IMR-90 (cell line): Measurements from ENCODE around the gene CXCL6. TPM values are rescaled to one million over a fixed set of nuclear protein-coding genes. Genes with fewer than 3 reads are reported as not detected.

ENCODE experiments used
- ATAC-seq: fragments of 200-7000 bp; cut with Tn5 transposase; 2 replicates; pipeline ENCODE4 v1.9.1; 2020; ENCODE audit warnings: low read depth, mild to moderate bottlenecking, moderate library complexity
- BruUV-seq: library from RNA; stranded (reverse); fragments of 400-500 nt; replicated peaks from 2 replicates; lab custom pipeline; 2021; lab: Mats Ljungman, UMichigan
- CTCF ChIA-PET: fragments of 300-600 bp; formaldehyde crosslinking; extraction: SDS; loops from one replicate; lab custom pipeline; 2021; ENCODE audit warnings: antibody characterized with exemption; lab: Yijun Ruan, JAX
- POLR2A ChIA-PET: fragments of 300-600 bp; sonication (Branson Sonifier 250); formaldehyde crosslinking; loops from one replicate; lab custom pipeline; 2022; ENCODE audit warnings: antibody characterized with exemption; ENCODE audit not compliant: unreplicated experiment; lab: Charles Lee
- DNase-seq: peaks from one replicate; pipeline ENCODE4 v3.0.0; 2013
- H2AFZ ChIP-seq: replicated peaks from 2 replicates; pipeline ENCODE3; 2013; ENCODE audit warnings: low read length, mild to moderate bottlenecking; ENCODE audit not compliant: poor library complexity
- H2AK5ac ChIP-seq: 2 replicates; pipeline ENCODE4 v1.6.1; 2013; ENCODE audit warnings: low read depth, low read length, inconsistent platforms
- H2AK9ac ChIP-seq: replicated peaks from 2 replicates; pipeline ENCODE3; 2013; ENCODE audit warnings: mild to moderate bottlenecking, low read depth, low read length, moderate library complexity; ENCODE audit not compliant: poor library complexity
- H2BK120ac ChIP-seq: 2 replicates; pipeline ENCODE4 v1.6.1; 2013; ENCODE audit warnings: low read depth, low read length, inconsistent platforms
- H2BK15ac ChIP-seq: 3 replicates; pipeline ENCODE4 v1.6.1; 2013; ENCODE audit warnings: low read depth, low read length, inconsistent platforms
- H2BK20ac ChIP-seq: 2 replicates; pipeline ENCODE4 v1.6.1; 2013; ENCODE audit warnings: low read depth, mild to moderate bottlenecking, inconsistent platforms, low read length, moderate library complexity
- H2BK5ac ChIP-seq: 2 replicates; pipeline ENCODE4 v1.6.1; 2013; ENCODE audit warnings: mild to moderate bottlenecking, low read depth, low read length, inconsistent platforms; ENCODE audit not compliant: poor library complexity, severe bottlenecking
- H3K14ac ChIP-seq: replicated peaks from 2 replicates; pipeline ENCODE4 v1.6.1; 2013; ENCODE audit warnings: low read depth, low read length, inconsistent platforms
- H3K18ac ChIP-seq: 2 replicates; pipeline ENCODE4 v1.6.1; 2013; ENCODE audit warnings: low read depth, low read length, control low read depth
- H3K23ac ChIP-seq: 2 replicates; pipeline ENCODE4 v1.6.1; 2013; ENCODE audit warnings: low read depth, low read length, inconsistent platforms
- H3K27ac ChIP-seq: 2 replicates; pipeline ENCODE4 v1.5.1; 2013; ENCODE audit warnings: mild to moderate bottlenecking, control low read depth, low read length; ENCODE audit not compliant: insufficient read depth
- H3K27me3 ChIP-seq: 2 replicates; pipeline ENCODE4 v1.6.1; 2013; ENCODE audit warnings: low read length; ENCODE audit not compliant: control insufficient read depth, insufficient read depth
- H3K36me3 ChIP-seq: 2 replicates; pipeline ENCODE4 v1.6.1; 2013; ENCODE audit warnings: low read length, mixed read lengths; ENCODE audit not compliant: control insufficient read depth, insufficient read depth
- H3K4ac ChIP-seq: 2 replicates; pipeline ENCODE4 v1.6.1; 2013; ENCODE audit warnings: low read depth, low read length, inconsistent platforms
- H3K4me1 ChIP-seq: 2 replicates; pipeline ENCODE4 v1.6.1; 2013; ENCODE audit warnings: low read length, mixed read lengths; ENCODE audit not compliant: control insufficient read depth, insufficient read depth
- H3K4me2 ChIP-seq: 2 replicates; pipeline ENCODE4 v1.6.1; 2013; ENCODE audit warnings: low read depth, mild to moderate bottlenecking, control low read depth, low read length, moderate library complexity
- H3K4me3 ChIP-seq: 2 replicates; pipeline ENCODE4 v1.5.1; 2013; ENCODE audit warnings: low read depth, mild to moderate bottlenecking, control low read depth, low read length, moderate library complexity; ENCODE audit not compliant: insufficient read depth
- H3K56ac ChIP-seq: 2 replicates; pipeline ENCODE4 v1.6.1; 2013; ENCODE audit warnings: low read length, inconsistent platforms; ENCODE audit not compliant: insufficient read depth; ENCODE audit errors: extremely low read depth
- H3K79me1 ChIP-seq, 2 experiments: 2 replicates each; pipeline ENCODE4 v1.6.1; 2013; ENCODE audit warnings: low read length in 2 of 2, inconsistent platforms in 1 of 2, low read depth in 1 of 2
- H3K9ac ChIP-seq: 2 replicates; pipeline ENCODE4 v1.6.1; 2013; ENCODE audit warnings: low read depth, low read length, control low read depth
- H3K9me1 ChIP-seq: 2 replicates; pipeline ENCODE4 v1.6.1; 2013; ENCODE audit warnings: low read length, inconsistent platforms; ENCODE audit not compliant: insufficient read depth
- H3K9me3 ChIP-seq: 2 replicates; pipeline ENCODE4 v1.6.1; 2013; ENCODE audit warnings: low read length; ENCODE audit not compliant: control insufficient read depth, insufficient read depth
- H4K20me1 ChIP-seq: 2 replicates; pipeline ENCODE4 v1.6.1; 2013; ENCODE audit warnings: low read length, inconsistent platforms; ENCODE audit not compliant: insufficient read depth
- H4K5ac ChIP-seq: 2 replicates; pipeline ENCODE4 v1.6.1; 2013; ENCODE audit warnings: mild to moderate bottlenecking, low read depth, low read length, control low read depth
- H4K8ac ChIP-seq, 2 experiments: 2 replicates each; pipeline ENCODE4 v1.6.1; 2013; ENCODE audit warnings: low read depth in 2 of 2, low read length in 2 of 2, control low read depth in 1 of 2, inconsistent platforms in 1 of 2
- H4K91ac ChIP-seq: 2 replicates; pipeline ENCODE4 v1.6.1; 2013; ENCODE audit warnings: low read depth, low read length, inconsistent platforms; ENCODE audit not compliant: insufficient read depth
- BHLHE40 ChIP-seq: fragments of 150-350 bp; IDR thresholded peaks from 2 replicates; pipeline ENCODE4 v1.6.1; 2016; ENCODE audit warnings: mild to moderate bottlenecking, low read depth, low read length
- CEBPB ChIP-seq: IDR thresholded peaks from 2 replicates; pipeline ENCODE4 v1.6.1; 2012; ENCODE audit warnings: low read depth, low read length, improper control_type of control experiment
- CHD1 ChIP-seq: IDR thresholded peaks from 2 replicates; pipeline ENCODE4 v1.6.1; 2012; ENCODE audit warnings: low read depth, low read length, improper control_type of control experiment
- CTCF ChIP-seq: conservative IDR thresholded peaks from 2 replicates; pipeline ENCODE4 v1.5.1; 2012; ENCODE audit warnings: mild to moderate bottlenecking, low read depth, low read length, improper control_type of control experiment
- ELK1 ChIP-seq: fragments of 150-350 bp; IDR thresholded peaks from 2 replicates; pipeline ENCODE4 v1.6.1; 2016; ENCODE audit warnings: low read depth, mild to moderate bottlenecking, low read length, moderate library complexity, borderline replicate concordance
- FOS ChIP-seq: fragments of 150-350 bp; IDR thresholded peaks from 2 replicates; pipeline ENCODE4 v1.6.1; 2016; ENCODE audit warnings: low read depth, low read length
- MAFK ChIP-seq: IDR thresholded peaks from 2 replicates; pipeline ENCODE4 v1.6.1; 2012; ENCODE audit warnings: low read depth, low read length, improper control_type of control experiment
- MAZ ChIP-seq: IDR thresholded peaks from 2 replicates; pipeline ENCODE4 v1.6.1; 2012; ENCODE audit warnings: low read depth, mild to moderate bottlenecking, low read length, improper control_type of control experiment, moderate library complexity, borderline replicate concordance
- MXI1 ChIP-seq: IDR thresholded peaks from 2 replicates; pipeline ENCODE4 v1.6.1; 2012; ENCODE audit warnings: low read depth, mild to moderate bottlenecking, low read length, moderate library complexity, borderline replicate concordance
- NFE2L2 ChIP-seq: fragments of 150-350 bp; IDR thresholded peaks from 2 replicates; pipeline ENCODE4 v1.6.1; 2016; ENCODE audit warnings: low read depth, mild to moderate bottlenecking, low read length
- POLR2A ChIP-seq: IDR thresholded peaks from 2 replicates; pipeline ENCODE4 v1.6.1; 2012; ENCODE audit warnings: mild to moderate bottlenecking, low read depth, low read length
- RAD21 ChIP-seq: IDR thresholded peaks from 2 replicates; pipeline ENCODE4 v1.6.1; 2012; ENCODE audit warnings: low read length, improper control_type of control experiment
- RCOR1 ChIP-seq: IDR thresholded peaks from 2 replicates; pipeline ENCODE4 v1.6.1; 2012; ENCODE audit warnings: mild to moderate bottlenecking, low read length, improper control_type of control experiment; ENCODE audit not compliant: insufficient replicate concordance
- RFX5 ChIP-seq: IDR thresholded peaks from 2 replicates; pipeline ENCODE4 v1.8.0; 2012; ENCODE audit warnings: low read depth, mild to moderate bottlenecking, low read length, moderate library complexity
- SMC3 ChIP-seq: fragments of 150-350 bp; IDR thresholded peaks from 2 replicates; pipeline ENCODE4 v1.6.1; 2016; ENCODE audit warnings: low read depth, mild to moderate bottlenecking, antibody characterized with exemption, low read length, moderate library complexity
- WGBS, 2 experiments: methylation state at CpG; one replicate each; pipeline versions ENCODE4 v1.1.5 to v1.1.7; 2013; ENCODE audit warnings: missing lambda C conversion rate in 2 of 2; ENCODE audit not compliant: insufficient read length in 1 of 2; ENCODE audit errors: extremely low coverage in 2 of 2; 5-methylcytosine and 5-hydroxymethylcytosine counted together
- dilution Hi-C: fragments of 300-500 bp; cut with HindIII; formaldehyde crosslinking; loops from one replicate; pipeline ENCODE4 v1.14.3; 2018; ENCODE audit warnings: low sequenced_read_pairs; ENCODE audit not compliant: unreplicated experiment
- in situ Hi-C: fragments of 300-500 bp; cut with MboI; formaldehyde crosslinking; loops from 3 replicates; pipeline ENCODE4 v1.14.3; 2019; ENCODE audit warnings: low sequenced_read_pairs, inconsistent platforms, mixed read lengths
- intact Hi-C: fragments of 100-400 bp; cut with micrococcal nuclease; formaldehyde crosslinking; loops from 2 replicates; pipeline ENCODE4 v1.10.0; 2022
- polyA plus RNA-seq, 3 experiments: library from polyadenylated mRNA; depleted of rRNA; stranded (reverse); fragments of >200 nt; gene quantifications; 2 replicates each; pipeline ENCODE4 v1.2.3, GENCODE V29; 2012; ENCODE audit warnings: low replicate concordance in 1 of 3
- total RNA-seq: library from RNA; depleted of rRNA; stranded (reverse); fragments of >200 nt; gene quantifications from 2 replicates; pipeline ENCODE4 v1.2.3, GENCODE V29; 2012
- TF ChIP-seq, protein P1 (sequence below): fragments of 150-350 bp; IDR thresholded peaks from 2 replicates; pipeline ENCODE4 v1.6.1; 2017; ENCODE audit warnings: mild to moderate bottlenecking, antibody characterized with exemption, low read length, low read depth

Gene CXCL6
- total and polyA plus RNA-seq, 2 of the 4 experiments (the other 2 are of a cell fraction) = not detected

DNA sequence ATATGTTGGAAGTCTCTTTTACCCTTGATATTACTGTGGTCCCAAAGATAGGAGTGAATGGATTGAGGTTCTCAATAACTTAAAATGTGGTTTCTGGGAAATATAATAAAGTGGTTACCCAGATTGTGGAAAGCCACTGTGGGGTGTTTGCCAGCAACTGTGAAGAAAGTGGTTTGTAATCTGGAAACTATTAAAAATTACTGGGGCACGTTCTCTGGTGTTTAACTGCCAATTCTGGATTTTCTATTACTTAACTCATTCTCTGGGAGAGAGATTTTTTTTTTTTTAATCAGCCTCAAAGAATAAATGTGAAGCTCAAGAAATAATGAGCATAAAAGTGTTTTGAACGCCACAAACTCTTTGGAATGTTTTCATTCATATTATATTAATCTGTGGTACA, 4.9 kb upstream of the CXCL6 start:
- H4K5ac ChIP-seq = no peak overlapping the region
- H3K9me3 ChIP-seq = peaks cover under 1% of the 10 kb centered on the region; the same call in 1 of the 2 replicates
- no peaks in the 10 kb centered on the region for H4K20me1 ChIP-seq
- H2BK20ac ChIP-seq = no peak overlapping the region
- H3K4me1 ChIP-seq = peaks cover 3% of the 10 kb centered on the region; the same call in 1 of the 2 replicates
- H2AFZ ChIP-seq = no peak overlapping the region
- intact Hi-C loops (no loop called here), dilution Hi-C loops (no loop called here), in situ Hi-C loops (no loop called here)
- TF ChIP-seq POLR2A (no peak), NFE2L2 (no peak), MAZ (no peak), FOS (no peak), CTCF (no peak), ELK1 (no peak), SMC3 (no peak), RAD21 (no peak), RCOR1 (no peak), CEBPB (no peak), BHLHE40 (no peak), RFX5 (no peak), MXI1 (no peak), CHD1 (no peak), MAFK (no peak)
- TF ChIP-seq, protein P1, sequence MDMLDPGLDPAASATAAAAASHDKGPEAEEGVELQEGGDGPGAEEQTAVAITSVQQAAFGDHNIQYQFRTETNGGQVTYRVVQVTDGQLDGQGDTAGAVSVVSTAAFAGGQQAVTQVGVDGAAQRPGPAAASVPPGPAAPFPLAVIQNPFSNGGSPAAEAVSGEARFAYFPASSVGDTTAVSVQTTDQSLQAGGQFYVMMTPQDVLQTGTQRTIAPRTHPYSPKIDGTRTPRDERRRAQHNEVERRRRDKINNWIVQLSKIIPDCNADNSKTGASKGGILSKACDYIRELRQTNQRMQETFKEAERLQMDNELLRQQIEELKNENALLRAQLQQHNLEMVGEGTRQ = no peak
- no peak overlapping the region for H3K4ac ChIP-seq
- WGBS, 2 experiments = no CpG with 5 or more reads among the region's 2 CpGs
- H3K56ac ChIP-seq = no peak overlapping the region
- H2BK15ac ChIP-seq = no peak overlapping the region
- no peak for ATAC-seq
- H2BK120ac ChIP-seq = no peak overlapping the region
- no peaks in the 10 kb centered on the region for H3K9me1 ChIP-seq
- no peak overlapping the region for H3K14ac ChIP-seq
- no peak overlapping the region for H3K4me3 ChIP-seq
- no peak overlapping the region for H3K9ac ChIP-seq
- H2AK9ac ChIP-seq = no peak overlapping the region
- H3K27ac ChIP-seq = no peak overlapping the region
- ChIA-PET CTCF (no interaction called here), POLR2A (no interaction called here)
- no peak overlapping the region for H3K23ac ChIP-seq
- no peaks in the 10 kb centered on the region for H3K79me1 ChIP-seq
- no peaks in the 10 kb centered on the region for H3K36me3 ChIP-seq
- no peak overlapping the region for H4K8ac ChIP-seq
- H2BK5ac ChIP-seq = no peak overlapping the region
- BruUV-seq = no TSS peak
- no peak overlapping the region for H2AK5ac ChIP-seq
- H4K91ac ChIP-seq = no peak overlapping the region
- peaks cover 4% of the 10 kb centered on the region for H3K27me3 ChIP-seq
- no peak for DNase-seq
- no peak overlapping the region for H3K18ac ChIP-seq
- no peak overlapping the region for H3K4me2 ChIP-seq
